B cell (primary cell): ENCODE data around the gene TOB2. TPM values are rescaled to one million over a fixed set of nuclear protein-coding genes. Genes with fewer than 3 reads are reported as not detected.

Source experiments
- ATAC-seq: fragments of 200-7000 bp; cut with Tn5 transposase; one replicate; pipeline ENCODE4 v1.10.0; 2021; ENCODE audit warnings: low read depth, mild to moderate bottlenecking, moderate number of reproducible peaks, moderate library complexity
- CTCF ChIA-PET: fragments of 350-600 bp; sonication (Branson Sonifier 250); formaldehyde crosslinking; loops from one replicate; lab custom pipeline; 2021; ENCODE audit warnings: antibody characterized with exemption, inconsistent platforms; lab: Charles Lee
- POLR2A ChIA-PET: fragments of 350-600 bp; sonication (Branson Sonifier 250); formaldehyde crosslinking; loops from one replicate; lab custom pipeline; 2021; ENCODE audit warnings: antibody characterized with exemption; lab: Charles Lee
- DNase-seq: peaks from one replicate; pipeline ENCODE4 v3.0.0; 2013
- H2AFZ ChIP-seq: 2 replicates; pipeline ENCODE4 v1.6.1; 2012; ENCODE audit warnings: mild to moderate bottlenecking, low read depth, low read length; ENCODE audit not compliant: insufficient read depth, poor library complexity, severe bottlenecking
- H3K27ac ChIP-seq, 2 donors: 1 replicate in 1 of 2; 2 replicates in 1 of 2; pipeline ENCODE4 v1.5.1; 2012 to 2013; ENCODE audit warnings: low read length in 2 of 2, mild to moderate bottlenecking in 2 of 2, moderate library complexity in 1 of 2
- H3K27me3 ChIP-seq, 4 experiments: fragments of 200-600 bp in 1 of 4; sonication (generic) in 1 of 4; replicated peaks in 1 of 4; 1 replicate in 2 of 4; 2 replicates in 2 of 4; pipeline versions ENCODE4 v1.6.1 to v1.7.0; 2013 to 2016; ENCODE audit warnings: low read length in 3 of 4, mild to moderate bottlenecking in 2 of 4, mixed read lengths in 1 of 4, moderate library complexity in 1 of 4; ENCODE audit not compliant: insufficient read depth in 4 of 4, control insufficient read depth in 3 of 4; ENCODE audit errors: control extremely low read depth in 1 of 4
- H3K36me3 ChIP-seq, 2 experiments: replicated peaks in 1 of 2; 1 replicate in 1 of 2; 2 replicates in 1 of 2; pipeline versions ENCODE4 v1.6.1 to v1.7.1; 2013; ENCODE audit warnings: low read length in 1 of 2; ENCODE audit not compliant: insufficient read depth in 2 of 2, control insufficient read depth in 1 of 2; ENCODE audit errors: control extremely low read depth in 1 of 2, extremely low read depth in 1 of 2
- H3K4me1 ChIP-seq, 2 donors: fragments of 200-600 bp in 1 of 2; sonication (generic) in 1 of 2; 1 replicate in 1 of 2; 2 replicates in 1 of 2; pipeline versions ENCODE4 v1.5.1 to v1.6.1; 2013 to 2017; ENCODE audit warnings: low read length in 2 of 2; ENCODE audit not compliant: control insufficient read depth in 2 of 2, insufficient read depth in 2 of 2
- H3K4me2 ChIP-seq: replicated peaks from 2 replicates; pipeline ENCODE3; 2012; ENCODE audit warnings: mild to moderate bottlenecking, low read depth, low read length; ENCODE audit not compliant: poor library complexity, severe bottlenecking
- H3K4me3 ChIP-seq, 5 experiments: fragments of 200-600 bp in 1 of 5; sonication (generic) in 1 of 5; 1 replicate in 3 of 5; 2 replicates in 2 of 5; pipeline versions ENCODE4 v1.5.1 to v1.7.0; 2011 to 2016; ENCODE audit warnings: low read length in 4 of 5, mild to moderate bottlenecking in 4 of 5, low read depth in 2 of 5, control low read depth in 1 of 5, moderate library complexity in 1 of 5; ENCODE audit not compliant: insufficient read depth in 1 of 5; ENCODE audit errors: control extremely low read depth in 1 of 5, extremely low read depth in 1 of 5
- H3K79me2 ChIP-seq: fragments of 200-600 bp; sonication (generic); one replicate; pipeline ENCODE4 v1.6.0; 2016; ENCODE audit warnings: low read length; ENCODE audit not compliant: control insufficient read depth, insufficient read depth
- H3K9ac ChIP-seq: fragments of 200-600 bp; sonication (generic); 2 replicates; pipeline ENCODE4 v1.6.1; 2017; ENCODE audit warnings: mild to moderate bottlenecking, low read length, moderate library complexity
- H3K9me3 ChIP-seq, 3 donors: one replicate each; pipeline versions ENCODE4 v1.6.1 to v1.7.1; 2013; ENCODE audit warnings: low read length in 2 of 3; ENCODE audit not compliant: control insufficient read depth in 2 of 3, insufficient read depth in 1 of 3; ENCODE audit errors: control extremely low read depth in 1 of 3
- H4K20me1 ChIP-seq: 2 replicates; pipeline ENCODE4 v1.6.0; 2012; ENCODE audit warnings: mild to moderate bottlenecking, low read length; ENCODE audit not compliant: insufficient read depth, control insufficient read depth, poor library complexity, severe bottlenecking
- H3K27ac Mint-ChIP-seq: one replicate; pipeline ENCODE4 v1.8.0; 2021; ENCODE audit warnings: mixed read lengths
- H3K27me3 Mint-ChIP-seq: one replicate; pipeline ENCODE4 v1.8.0; 2021; ENCODE audit warnings: mixed read lengths
- H3K4me1 Mint-ChIP-seq: one replicate; pipeline ENCODE4 v1.8.0; 2021; ENCODE audit warnings: mixed read lengths
- H3K4me3 Mint-ChIP-seq: one replicate; pipeline ENCODE4 v1.8.0; 2021; ENCODE audit warnings: mixed read lengths
- H3K9me3 Mint-ChIP-seq: one replicate; pipeline ENCODE4 v1.8.0; 2022; ENCODE audit warnings: mixed read lengths; ENCODE audit not compliant: insufficient read depth
- CTCF ChIP-seq: fragments of 200-600 bp; IDR thresholded peaks from one replicate; pipeline ENCODE4 v1.8.0; 2022; ENCODE audit warnings: antibody characterized with exemption, mild to moderate bottlenecking
- EZH2 ChIP-seq: IDR thresholded peaks from 2 replicates; pipeline ENCODE4 v1.6.1; 2012; ENCODE audit warnings: borderline replicate concordance, low read depth, mild to moderate bottlenecking, moderate library complexity, low read length; ENCODE audit not compliant: insufficient read depth, poor library complexity, severe bottlenecking
- WGBS: methylation state at CpG from one replicate; pipeline ENCODE4 v1.1.5; 2013; ENCODE audit warnings: missing lambda C conversion rate; ENCODE audit not compliant: insufficient coverage; 5-methylcytosine and 5-hydroxymethylcytosine counted together
- intact Hi-C: fragments of 100-400 bp; cut with micrococcal nuclease; formaldehyde crosslinking; loops from one replicate; pipeline ENCODE4 v1.10.0; 2022
- polyA plus RNA-seq: library from polyadenylated mRNA; depleted of rRNA; stranded (reverse); fragments of >200 nt; gene quantifications from 2 replicates; pipeline ENCODE4 v1.2.3, GENCODE V29; 2012
- total RNA-seq, 2 donors: library from RNA; stranded (reverse); fragments of 120-200 nt in 1 of 2; gene quantifications; 1 replicate in 1 of 2; 2 replicates in 1 of 2; pipeline versions ENCODE4 v1.2.3 to v1.2.4, GENCODE V29; 2013 to 2022

TOB2 gene
- total and polyA plus RNA-seq, 2 donors (not counting 1 experiment from before 2014, with no cell fraction given): 40.4 to 56.0 TPM

DNA sequence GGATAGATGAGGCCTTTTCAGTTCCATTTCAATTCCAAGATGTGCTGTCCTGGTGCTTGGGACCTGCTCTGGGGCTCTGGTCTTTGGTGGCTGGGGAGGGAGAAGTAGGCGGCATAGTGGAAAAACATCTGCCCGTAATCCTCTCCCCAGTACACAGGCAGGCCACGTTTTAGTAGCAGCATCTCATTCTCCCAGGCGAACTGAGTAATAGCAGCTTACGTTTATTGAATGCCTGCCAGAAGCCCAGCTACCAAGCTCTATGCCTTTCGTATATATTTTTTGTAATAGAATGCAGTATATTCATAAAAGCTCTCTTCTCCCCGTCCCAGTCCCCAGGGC is 33.8 kb upstream of the TOB2 start:
- intact Hi-C loops: no loop called here
- CTCF ChIA-PET: interaction anchor here (0.9 to 4.2 kb wide), 6 partner anchors 11 to 77 kb away, joined by 3 to 32 read pairs (median 10); no protein-coding TSS in a partner anchor
- ATAC-seq: no peak
- no peaks in the 10 kb centered on the region for H3K27me3 ChIP-seq
- peak overlapping the region; percentile 75 for H3K4me2 ChIP-seq
- POLR2A ChIA-PET: interaction anchor here (3.4 to 4.5 kb wide), 2 partner anchors 11 to 33 kb away, joined by 45 to 60 read pairs; partner anchors contain the start of genes ACO2, PHF5A and TOB2
- H4K20me1 ChIP-seq: peaks cover 23% of the 10 kb centered on the region
- TF ChIP-seq CTCF: no peak
- no peak for TF ChIP-seq EZH2
- peaks cover 89 to 95% of the 10 kb centered on the region in 2 donors for H3K4me1 ChIP-seq
- peaks cover 3 to 10% of the 10 kb centered on the region in 2 experiments for H3K36me3 ChIP-seq
- peak overlapping the region; percentile 46 for H3K9ac ChIP-seq
- H3K27ac ChIP-seq: peak overlapping the region; percentile 82 to 86
- WGBS: no CpG with 5 or more reads among the region's 7 CpGs
- peaks cover 78% of the 10 kb centered on the region for H3K4me1 Mint-ChIP-seq
- H3K27ac Mint-ChIP-seq: peak overlapping the region; percentile 95
- peak overlapping the region in 1 of 5 experiments; percentile 20 for H3K4me3 ChIP-seq
- peaks cover 0 to 10% (median 0%) of the 10 kb centered on the region in 3 donors for H3K9me3 ChIP-seq
- H3K9me3 Mint-ChIP-seq: no peaks in the 10 kb centered on the region
- DNase-seq: no peak
- no peaks in the 10 kb centered on the region for H3K27me3 Mint-ChIP-seq
- H3K79me2 ChIP-seq: peaks cover 93% of the 10 kb centered on the region
- H2AFZ ChIP-seq: no peak overlapping the region
- peak overlapping the region; percentile 76 for H3K4me3 Mint-ChIP-seq

DNA sequence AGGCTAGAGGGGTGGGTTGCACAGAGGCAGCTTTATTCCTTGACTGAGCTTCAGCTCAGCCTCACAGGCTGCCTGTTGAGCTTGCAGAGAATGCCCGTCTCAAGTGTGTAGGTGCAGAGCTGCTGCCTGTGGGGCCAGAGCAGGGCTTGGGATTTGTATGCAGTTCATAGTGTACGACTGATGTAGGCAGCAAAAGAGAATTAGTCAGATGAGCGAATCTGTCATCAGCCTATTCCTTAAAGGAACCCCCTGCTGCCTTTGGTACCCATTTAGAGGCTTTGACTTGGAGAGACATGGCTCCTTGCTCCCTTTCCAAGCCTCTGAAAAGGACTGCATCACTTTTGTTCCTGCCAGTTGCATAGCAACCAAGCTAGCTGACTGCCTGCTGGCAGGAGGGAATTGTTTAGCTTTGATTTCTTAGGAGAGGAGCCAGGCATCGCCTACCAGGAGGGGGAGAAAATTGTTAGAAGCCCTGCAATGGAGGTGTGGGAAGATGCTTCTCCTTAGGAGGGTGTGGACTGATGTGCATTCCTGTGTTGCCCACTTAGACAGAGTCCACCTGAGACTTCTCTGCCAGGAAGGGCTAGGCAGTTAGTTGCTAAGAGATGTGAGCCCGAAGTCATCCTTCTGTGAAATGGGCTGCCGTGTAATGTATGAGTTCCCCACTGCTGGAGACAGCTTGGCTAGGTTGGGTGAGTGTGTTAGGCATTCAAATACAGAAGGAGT is 33.2 kb upstream of the TOB2 start:
- no peaks in the 10 kb centered on the region for H3K9me3 Mint-ChIP-seq
- peaks cover 23% of the 10 kb centered on the region for H4K20me1 ChIP-seq
- H3K27ac ChIP-seq: peak overlapping the region; percentile 82 to 86
- peak overlapping the region; percentile 76 for H3K4me3 Mint-ChIP-seq
- TF ChIP-seq EZH2 (no peak), CTCF (no peak)
- H3K36me3 ChIP-seq: peaks cover 3 to 10% of the 10 kb centered on the region in 2 experiments
- peaks cover 84 to 95% of the 10 kb centered on the region in 2 donors for H3K4me1 ChIP-seq
- ChIA-PET POLR2A (interaction anchor here (3.4 to 4.5 kb wide), 2 partner anchors 11 to 33 kb away, joined by 45 to 60 read pairs; partner anchors contain the start of genes ACO2, PHF5A and TOB2), CTCF (interaction anchor here (0.9 to 4.2 kb wide), 8 partner anchors 17 to 76 kb away, joined by 3 to 32 read pairs (median 8); no protein-coding TSS in a partner anchor)
- WGBS: 47% methylated on average over 5 of the region's 6 CpGs
- ATAC-seq (no peak), DNase-seq (no peak)
- peak overlapping the region; percentile 75 for H3K4me2 ChIP-seq
- H3K9me3 ChIP-seq: peaks cover 0 to 10% (median 0%) of the 10 kb centered on the region in 3 donors
- intact Hi-C loops: loop anchor here (2.0 kb wide), 1 partner anchor 21 kb away; no protein-coding TSS in a partner anchor
- H3K27me3 ChIP-seq: no peaks in the 10 kb centered on the region
- no peak overlapping the region for H2AFZ ChIP-seq
- no peaks in the 10 kb centered on the region for H3K27me3 Mint-ChIP-seq
- H3K4me1 Mint-ChIP-seq: peaks cover 77% of the 10 kb centered on the region
- H3K27ac Mint-ChIP-seq: peak overlapping the region; percentile 95
- H3K79me2 ChIP-seq: peaks cover 93% of the 10 kb centered on the region
- peak overlapping the region in 4 of 5 experiments; percentile 0 to 25 (median 12) for H3K4me3 ChIP-seq
- peak overlapping the region; percentile 46 for H3K9ac ChIP-seq
